Mesothelial cell of epicardium (in vitro differentiated cells): ENCODE measurements around the gene SLC16A1. TPM values are rescaled to one million over a fixed set of nuclear protein-coding genes. Genes with fewer than 3 reads are reported as not detected.

Experiments
- DNase-seq, 2 experiments: peaks; one replicate each; pipeline ENCODE4 v3.0.0; 2021; ENCODE audit warnings: low spot score in 2 of 2; ENCODE audit not compliant: unreplicated experiment in 2 of 2
- H3K27ac Mint-ChIP-seq: 2 replicates; pipeline ENCODE4 v1.8.0; 2021; ENCODE audit warnings: mixed read lengths
- H3K27me3 Mint-ChIP-seq: 2 replicates; pipeline ENCODE4 v1.8.0; 2021; ENCODE audit warnings: low read depth, mixed read lengths
- H3K36me3 Mint-ChIP-seq: 2 replicates; pipeline ENCODE4 v1.8.0; 2021; ENCODE audit warnings: mixed read lengths
- H3K4me1 Mint-ChIP-seq: 2 replicates; pipeline ENCODE4 v1.8.0; 2021; ENCODE audit warnings: mixed read lengths
- H3K4me3 Mint-ChIP-seq: 2 replicates; pipeline ENCODE4 v1.8.0; 2021; ENCODE audit warnings: mild to moderate bottlenecking, moderate library complexity, mixed read lengths
- H3K9me3 Mint-ChIP-seq: 2 replicates; pipeline ENCODE4 v1.8.0; 2021; ENCODE audit warnings: mixed read lengths
- total RNA-seq: library from RNA; stranded (reverse); gene quantifications from 3 replicates; pipeline ENCODE4 v1.2.1, GENCODE V29; 2021
- TF ChIP-seq, protein P1 (sequence below): fragments of 200-600 bp; sonication (generic); IDR thresholded peaks from one replicate; pipeline ENCODE4 v1.5.0; 2021; ENCODE audit warnings: antibody characterized with exemption; ENCODE audit not compliant: unreplicated experiment

SLC16A1 gene
- 56.4 to 57.8 TPM (median 57.0 TPM) in 3 replicates for total RNA-seq

DNA sequence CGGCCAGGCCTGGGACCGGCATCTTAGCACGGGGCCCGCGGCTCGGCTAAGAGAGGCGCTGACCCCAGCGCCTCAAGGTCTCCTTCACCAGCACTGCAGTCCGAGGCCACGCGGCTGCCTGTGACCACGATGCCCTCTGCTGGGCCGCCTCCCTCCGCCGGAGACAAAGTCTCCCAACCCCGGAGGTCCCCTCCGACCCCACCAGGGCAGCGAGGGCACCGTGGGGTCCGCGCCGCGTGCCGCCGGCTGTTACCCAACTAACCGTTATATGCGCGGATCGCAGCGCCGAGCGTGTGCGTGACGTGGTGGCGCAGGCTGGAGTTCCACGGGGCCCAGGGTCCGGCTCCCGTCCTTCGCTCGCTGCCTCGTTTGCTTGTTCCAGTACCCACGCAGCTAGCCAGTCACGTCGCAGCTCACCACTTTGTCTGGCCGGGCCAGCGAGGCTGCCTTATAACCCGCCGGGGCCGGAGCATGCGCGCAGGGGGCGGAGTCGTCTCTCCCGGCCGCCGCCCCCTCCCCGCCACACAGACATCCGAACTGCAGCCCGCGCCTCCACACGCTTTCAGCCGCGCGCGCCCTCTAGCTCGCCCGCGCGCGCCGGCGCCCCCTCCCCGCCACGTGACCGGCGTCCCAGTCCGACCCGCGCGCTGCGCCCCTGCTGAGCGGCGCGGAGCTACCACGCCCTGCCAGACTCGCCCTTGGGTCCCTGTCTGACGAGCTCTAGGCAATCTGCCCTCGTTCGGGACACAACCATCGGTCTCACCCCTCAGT lies at the start of gene SLC16A1:
Gene SLC16A1, minus strand, starts transcription at position 424 of the 771 bp plus-strand sequence. CDS start 26,888 bp downstream, outside the sequence.
- Mint-ChIP-seq H3K4me1 (peaks cover 43% of the 10 kb centered on the region), H3K9me3 (peaks cover 1% of the 10 kb centered on the region), H3K36me3 (peaks cover 4% of the 10 kb centered on the region), H3K4me3 (peak within 1 kb of the TSS; percentile 89), H3K27ac (peak within 1 kb of the TSS; percentile 94), H3K27me3 (no peaks in the 10 kb centered on the region)
- DNase-seq = peak; percentile 89 to 91
- TF ChIP-seq, protein P1, sequence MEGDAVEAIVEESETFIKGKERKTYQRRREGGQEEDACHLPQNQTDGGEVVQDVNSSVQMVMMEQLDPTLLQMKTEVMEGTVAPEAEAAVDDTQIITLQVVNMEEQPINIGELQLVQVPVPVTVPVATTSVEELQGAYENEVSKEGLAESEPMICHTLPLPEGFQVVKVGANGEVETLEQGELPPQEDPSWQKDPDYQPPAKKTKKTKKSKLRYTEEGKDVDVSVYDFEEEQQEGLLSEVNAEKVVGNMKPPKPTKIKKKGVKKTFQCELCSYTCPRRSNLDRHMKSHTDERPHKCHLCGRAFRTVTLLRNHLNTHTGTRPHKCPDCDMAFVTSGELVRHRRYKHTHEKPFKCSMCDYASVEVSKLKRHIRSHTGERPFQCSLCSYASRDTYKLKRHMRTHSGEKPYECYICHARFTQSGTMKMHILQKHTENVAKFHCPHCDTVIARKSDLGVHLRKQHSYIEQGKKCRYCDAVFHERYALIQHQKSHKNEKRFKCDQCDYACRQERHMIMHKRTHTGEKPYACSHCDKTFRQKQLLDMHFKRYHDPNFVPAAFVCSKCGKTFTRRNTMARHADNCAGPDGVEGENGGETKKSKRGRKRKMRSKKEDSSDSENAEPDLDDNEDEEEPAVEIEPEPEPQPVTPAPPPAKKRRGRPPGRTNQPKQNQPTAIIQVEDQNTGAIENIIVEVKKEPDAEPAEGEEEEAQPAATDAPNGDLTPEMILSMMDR = no peak

DNA sequence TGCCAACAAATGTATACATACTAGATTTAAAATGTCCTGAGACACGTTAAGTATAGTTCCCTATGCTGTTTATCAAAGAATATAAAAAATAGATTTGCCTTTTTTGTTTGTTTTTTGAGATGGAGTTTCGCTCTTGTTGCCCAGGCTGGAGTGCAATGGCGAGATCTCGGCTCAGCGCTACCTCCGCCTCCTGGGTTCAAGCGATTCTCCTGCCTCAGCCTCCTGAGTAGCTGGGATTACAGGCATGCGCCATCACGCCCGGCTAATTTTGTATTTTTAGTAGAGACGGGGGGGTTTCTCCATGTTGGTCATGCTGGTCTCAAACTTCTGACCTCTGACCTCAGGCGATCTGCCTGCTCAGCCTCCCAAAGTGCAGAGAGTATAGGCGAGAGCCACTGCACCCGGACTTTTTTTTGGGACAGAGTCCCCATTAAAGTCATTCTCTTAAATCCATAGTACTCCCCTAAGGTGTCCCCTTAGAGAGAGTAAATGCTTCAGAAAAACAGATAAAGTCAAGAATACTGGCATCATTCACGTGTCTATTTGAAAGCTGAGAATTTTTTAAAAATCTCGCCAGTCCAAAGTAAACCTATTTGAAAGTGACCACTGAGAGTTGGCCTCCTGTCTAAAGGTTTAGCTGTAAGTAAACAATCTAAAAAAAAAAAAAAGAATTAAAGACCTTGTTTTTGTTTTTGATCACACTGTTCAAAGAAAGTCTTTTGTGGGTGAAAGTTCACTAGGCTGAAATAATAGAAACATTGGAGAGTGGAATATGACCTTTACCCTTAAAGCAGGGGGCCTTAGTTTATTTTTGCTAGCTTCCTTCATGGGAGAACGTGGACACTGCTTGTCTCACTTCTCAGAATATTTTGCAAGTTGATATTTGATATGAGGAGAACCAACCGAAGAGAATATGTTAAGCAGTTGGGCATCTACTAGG lies 48.0 kb upstream of the SLC16A1 start:
- peaks cover 2% of the 10 kb centered on the region for H3K4me1 Mint-ChIP-seq
- no peaks in the 10 kb centered on the region for H3K9me3 Mint-ChIP-seq
- H3K36me3 Mint-ChIP-seq = peaks cover 5% of the 10 kb centered on the region
- H3K27ac Mint-ChIP-seq = no peak overlapping the region
- DNase-seq = no peak
- no peak overlapping the region for H3K4me3 Mint-ChIP-seq
- no peaks in the 10 kb centered on the region for H3K27me3 Mint-ChIP-seq
- TF ChIP-seq, protein P1 = no peak

GRCh38 chr1:113002297-113002696 lies 46.3 kb upstream of the SLC16A1 start:
- TF ChIP-seq, protein P1 = no peak
- H3K27me3 Mint-ChIP-seq = no peaks in the 10 kb centered on the region
- no peak for DNase-seq
- peaks cover 18% of the 10 kb centered on the region for H3K4me1 Mint-ChIP-seq
- H3K4me3 Mint-ChIP-seq = no peak overlapping the region
- H3K27ac Mint-ChIP-seq = no peak overlapping the region
- H3K9me3 Mint-ChIP-seq = no peaks in the 10 kb centered on the region
- H3K36me3 Mint-ChIP-seq = peaks cover 7% of the 10 kb centered on the region

DNA sequence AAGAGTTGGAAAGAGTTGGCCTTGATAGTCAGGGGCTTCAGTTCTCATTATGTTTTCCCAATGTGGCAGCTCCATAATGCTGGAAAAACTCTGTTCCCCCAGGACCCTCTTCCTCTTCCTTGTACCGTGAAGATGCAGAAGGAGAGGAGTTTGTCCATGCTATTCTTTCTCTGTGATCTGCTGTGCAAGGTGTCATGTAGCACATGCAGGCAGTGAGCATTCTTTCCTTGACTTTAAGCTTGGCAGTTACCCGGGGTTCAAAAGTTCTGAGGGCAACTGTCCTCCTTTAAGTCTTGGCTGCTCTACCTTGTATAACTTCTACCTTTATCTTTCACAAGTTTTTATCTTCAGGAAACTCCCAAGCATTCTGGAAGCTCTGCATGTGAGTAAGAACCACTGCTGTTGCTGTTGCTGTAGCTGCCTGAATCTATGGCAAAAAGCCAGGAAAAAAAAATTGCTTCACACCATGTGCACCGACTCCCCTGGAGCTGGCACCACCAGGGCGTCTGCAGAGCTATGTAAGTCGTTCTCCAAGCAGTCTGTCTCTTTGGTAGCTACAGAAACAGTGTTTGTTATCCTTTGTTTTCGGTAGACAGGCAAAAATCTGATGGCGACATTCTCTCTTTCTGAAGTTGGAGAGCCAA lies 42.7 kb upstream of the SLC16A1 start:
- Mint-ChIP-seq H3K27me3 (no peaks in the 10 kb centered on the region), H3K27ac (peak overlapping the region; percentile 43), H3K4me1 (peaks cover 18% of the 10 kb centered on the region), H3K9me3 (no peaks in the 10 kb centered on the region), H3K36me3 (peaks cover 6% of the 10 kb centered on the region), H3K4me3 (no peak overlapping the region)
- TF ChIP-seq, protein P1 = no peak
- DNase-seq = no peak

- no peaks in the 10 kb centered on the region for H3K27me3 Mint-ChIP-seq
- DNase-seq = no peak
- H3K36me3 Mint-ChIP-seq = peaks cover 6% of the 10 kb centered on the region
- H3K27ac Mint-ChIP-seq = peak overlapping the region; percentile 44
- no peaks in the 10 kb centered on the region for H3K9me3 Mint-ChIP-seq
- TF ChIP-seq, protein P1 = no peak
- no peak overlapping the region for H3K4me3 Mint-ChIP-seq
- peaks cover 18% of the 10 kb centered on the region for H3K4me1 Mint-ChIP-seq
Observed at GRCh38 chr1:112997781-112998180, 41.8 kb upstream of the SLC16A1 start.
